Activated B cell treated with CpG ODN at 0.5 μM for 24 hours (primary cell): ENCODE measurements around the gene SLC2A13. TPM values are rescaled to one million over a fixed set of nuclear protein-coding genes. Genes with fewer than 3 reads are reported as not detected.
A peak's percentile ranks its signal among the peaks of the same experiment; 100 is the strongest.

Experiments
- ATAC-seq: fragments of 200-7000 bp; cut with Tn5 transposase; one replicate; pipeline ENCODE4 v1.10.0; 2021; ENCODE audit warnings: low read depth, mild to moderate bottlenecking, moderate library complexity
- CTCF ChIA-PET: fragments of 350-600 bp; sonication (Branson Sonifier 250); formaldehyde crosslinking; loops from one replicate; lab custom pipeline; 2021; ENCODE audit warnings: antibody characterized with exemption; lab: Charles Lee
- POLR2A ChIA-PET: fragments of 350-600 bp; sonication (Branson Sonifier 250); formaldehyde crosslinking; loops from one replicate; lab custom pipeline; 2021; ENCODE audit warnings: antibody characterized with exemption; lab: Charles Lee
- DNase-seq: peaks from one replicate; pipeline ENCODE4 v3.0.0; 2022
- H3K27ac Mint-ChIP-seq: one replicate; pipeline ENCODE4 v1.8.0; 2020; ENCODE audit warnings: mixed read lengths
- H3K27me3 Mint-ChIP-seq: one replicate; pipeline ENCODE4 v1.8.0; 2021; ENCODE audit warnings: mixed read lengths
- H3K36me3 Mint-ChIP-seq: one replicate; pipeline ENCODE4 v1.8.0; 2021; ENCODE audit warnings: low read depth, mixed read lengths
- H3K4me1 Mint-ChIP-seq: one replicate; pipeline ENCODE4 v1.8.0; 2021; ENCODE audit warnings: mixed read lengths
- H3K4me3 Mint-ChIP-seq: one replicate; pipeline ENCODE4 v1.8.0; 2020; ENCODE audit warnings: mild to moderate bottlenecking, mixed read lengths
- H3K9me3 Mint-ChIP-seq: one replicate; pipeline ENCODE4 v1.8.0; 2020; ENCODE audit warnings: mixed read lengths
- intact Hi-C: fragments of 100-400 bp; cut with micrococcal nuclease; formaldehyde crosslinking; loops from one replicate; pipeline ENCODE4 v1.15.1; 2024
- total RNA-seq: library from RNA; stranded (reverse); gene quantifications from 2 replicates; pipeline ENCODE4 v1.2.3, GENCODE V29; 2022
- TF ChIP-seq, protein P1 (sequence below): fragments of 200-600 bp; IDR thresholded peaks from one replicate; pipeline ENCODE4 v1.8.0; 2022; ENCODE audit warnings: antibody characterized with exemption, mild to moderate bottlenecking

Gene SLC2A13
- total RNA-seq, 1 donor from 2014 or later, result 17.9 TPM

DNA sequence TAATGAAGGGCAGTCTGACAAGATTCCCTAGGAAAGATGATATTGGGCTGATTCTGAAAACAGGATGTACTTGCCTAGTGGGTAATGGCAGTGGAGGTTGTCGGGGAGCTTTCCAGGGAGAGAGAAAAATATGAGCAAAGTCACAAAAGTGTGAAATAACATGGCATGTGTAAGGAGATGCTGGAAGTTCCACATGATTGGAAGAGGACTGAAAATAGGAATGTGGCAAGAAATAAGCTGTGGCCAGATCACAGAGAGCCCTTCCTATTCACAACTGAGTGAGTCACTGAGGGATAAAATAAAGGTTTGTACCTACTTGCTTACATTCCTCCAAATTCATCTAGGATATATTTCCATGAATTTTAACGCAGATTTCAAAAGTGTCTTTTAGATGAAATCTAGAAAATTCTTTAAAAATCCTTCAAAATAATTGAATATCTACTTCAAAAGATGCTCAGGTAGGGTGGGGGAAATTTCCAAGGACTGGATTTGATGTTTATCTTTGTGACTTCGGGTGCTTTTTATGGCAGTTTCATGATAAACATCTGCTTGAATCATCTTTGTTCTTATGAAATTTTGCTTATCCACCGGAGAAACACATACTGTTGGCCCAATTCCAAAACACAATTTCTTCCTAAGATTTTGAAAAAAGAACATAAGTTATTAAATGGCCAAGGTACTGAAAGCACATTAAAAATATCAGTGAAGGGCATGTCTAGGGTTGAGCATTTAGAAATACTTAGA lies 36.3 kb upstream of the SLC2A13 start:
- intact Hi-C loops, result no loop called here
- no peaks in the 10 kb centered on the region for H3K27me3 Mint-ChIP-seq
- TF ChIP-seq, protein P1, sequence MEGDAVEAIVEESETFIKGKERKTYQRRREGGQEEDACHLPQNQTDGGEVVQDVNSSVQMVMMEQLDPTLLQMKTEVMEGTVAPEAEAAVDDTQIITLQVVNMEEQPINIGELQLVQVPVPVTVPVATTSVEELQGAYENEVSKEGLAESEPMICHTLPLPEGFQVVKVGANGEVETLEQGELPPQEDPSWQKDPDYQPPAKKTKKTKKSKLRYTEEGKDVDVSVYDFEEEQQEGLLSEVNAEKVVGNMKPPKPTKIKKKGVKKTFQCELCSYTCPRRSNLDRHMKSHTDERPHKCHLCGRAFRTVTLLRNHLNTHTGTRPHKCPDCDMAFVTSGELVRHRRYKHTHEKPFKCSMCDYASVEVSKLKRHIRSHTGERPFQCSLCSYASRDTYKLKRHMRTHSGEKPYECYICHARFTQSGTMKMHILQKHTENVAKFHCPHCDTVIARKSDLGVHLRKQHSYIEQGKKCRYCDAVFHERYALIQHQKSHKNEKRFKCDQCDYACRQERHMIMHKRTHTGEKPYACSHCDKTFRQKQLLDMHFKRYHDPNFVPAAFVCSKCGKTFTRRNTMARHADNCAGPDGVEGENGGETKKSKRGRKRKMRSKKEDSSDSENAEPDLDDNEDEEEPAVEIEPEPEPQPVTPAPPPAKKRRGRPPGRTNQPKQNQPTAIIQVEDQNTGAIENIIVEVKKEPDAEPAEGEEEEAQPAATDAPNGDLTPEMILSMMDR, result no peak

DNA sequence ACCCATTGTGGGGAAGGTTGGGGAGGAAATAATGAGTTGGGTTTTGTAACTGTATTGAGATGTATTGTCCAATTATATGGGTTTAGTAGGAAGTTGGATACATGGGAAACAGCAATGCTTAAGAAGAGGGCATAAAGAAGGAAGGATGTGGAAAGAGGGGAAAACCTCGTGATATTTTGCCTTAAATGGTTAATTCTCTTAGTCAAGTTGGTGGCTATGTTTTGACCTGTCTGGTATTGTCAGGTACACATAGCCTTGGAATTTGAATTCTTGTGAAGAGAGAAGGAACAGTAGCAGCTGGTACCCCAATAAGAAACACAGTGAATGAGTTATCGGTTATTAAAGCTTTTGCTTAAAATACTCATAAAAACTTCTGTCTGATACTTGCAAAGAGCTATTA lies 32.6 kb upstream of the SLC2A13 start:
- TF ChIP-seq, protein P1, result no peak
- DNase-seq (no peak), ATAC-seq (no peak)
- H3K4me1 Mint-ChIP-seq, result peaks cover 8% of the 10 kb centered on the region
- no peak overlapping the region for H3K27ac Mint-ChIP-seq
- H3K27me3 Mint-ChIP-seq, result no peaks in the 10 kb centered on the region
- no peaks in the 10 kb centered on the region for H3K36me3 Mint-ChIP-seq
- intact Hi-C loops, result no loop called here
- ChIA-PET POLR2A (no interaction called here), CTCF (no interaction called here)
- no peak overlapping the region for H3K4me3 Mint-ChIP-seq
- no peaks in the 10 kb centered on the region for H3K9me3 Mint-ChIP-seq

More for the DNA sequence above, 36.3 kb upstream of the SLC2A13 start:
- no peak for ATAC-seq
- H3K36me3 Mint-ChIP-seq, result no peaks in the 10 kb centered on the region
- no peak for DNase-seq
- ChIA-PET CTCF (no interaction called here), POLR2A (no interaction called here)
- H3K9me3 Mint-ChIP-seq, result no peaks in the 10 kb centered on the region
- H3K27ac Mint-ChIP-seq, result no peak overlapping the region
- H3K4me1 Mint-ChIP-seq, result peaks cover 4% of the 10 kb centered on the region
- no peak overlapping the region for H3K4me3 Mint-ChIP-seq

DNA sequence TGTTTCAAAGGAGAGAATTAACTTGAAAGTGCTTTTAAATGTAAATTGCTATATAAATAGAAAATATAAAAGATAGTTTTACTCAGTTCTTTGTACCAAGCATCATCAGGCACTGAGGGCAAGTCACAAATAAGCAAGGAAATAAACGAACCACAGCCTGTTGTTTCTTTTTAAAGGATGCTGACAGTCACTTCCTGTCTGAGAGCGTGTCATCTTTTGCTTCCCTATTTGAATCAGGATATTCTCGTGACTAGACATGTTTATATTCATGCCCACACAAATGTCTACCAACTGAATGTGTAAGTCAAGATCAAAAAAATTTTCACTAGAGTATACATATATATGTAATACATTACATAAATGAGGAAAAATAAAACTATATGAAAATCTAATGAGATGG lies 31.4 kb upstream of the SLC2A13 start:
- intact Hi-C loops, result loop anchor here (1.0 kb wide), 1 partner anchor 32 kb away; no protein-coding TSS in a partner anchor
- no peak for DNase-seq
- H3K4me1 Mint-ChIP-seq, result peaks cover 8% of the 10 kb centered on the region
- H3K4me3 Mint-ChIP-seq, result no peak overlapping the region
- peak; percentile 79 for ATAC-seq
- TF ChIP-seq, protein P1, result no peak
- CTCF ChIA-PET, result interaction anchor here (1.0 kb wide), 1 partner anchor 175 kb away, joined by 4 read pairs; no protein-coding TSS in a partner anchor
- POLR2A ChIA-PET, result no interaction called here
- no peaks in the 10 kb centered on the region for H3K36me3 Mint-ChIP-seq
- no peaks in the 10 kb centered on the region for H3K9me3 Mint-ChIP-seq
- no peak overlapping the region for H3K27ac Mint-ChIP-seq
- H3K27me3 Mint-ChIP-seq, result no peaks in the 10 kb centered on the region

DNA sequence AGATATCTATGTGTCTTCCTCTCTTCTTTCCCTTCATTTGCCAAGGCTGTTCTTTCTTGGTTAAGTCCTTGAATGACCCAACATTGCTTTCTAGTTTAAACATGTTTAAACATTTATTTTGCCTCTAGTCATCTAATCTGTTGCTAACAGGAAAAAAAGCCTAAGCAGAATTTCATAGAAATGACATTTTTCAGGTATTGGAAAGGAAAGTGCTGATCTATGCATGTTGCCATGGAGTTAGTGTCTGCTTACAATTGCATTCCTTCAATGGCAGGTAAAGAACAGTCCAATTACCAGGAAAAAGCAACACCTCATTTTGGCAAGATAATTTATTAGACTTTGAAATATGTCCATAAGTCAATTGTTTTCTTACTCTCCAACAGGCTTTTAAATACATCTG lies 21.5 kb upstream of the SLC2A13 start:
- Mint-ChIP-seq H3K36me3 (no peaks in the 10 kb centered on the region), H3K27ac (no peak overlapping the region), H3K9me3 (no peaks in the 10 kb centered on the region), H3K4me1 (no peaks in the 10 kb centered on the region), H3K27me3 (no peaks in the 10 kb centered on the region), H3K4me3 (no peak overlapping the region)
- ATAC-seq (no peak), DNase-seq (no peak)
- CTCF ChIA-PET, result no interaction called here
- intact Hi-C loops, result no loop called here
- POLR2A ChIA-PET, result no interaction called here
- TF ChIP-seq, protein P1, result no peak

DNA sequence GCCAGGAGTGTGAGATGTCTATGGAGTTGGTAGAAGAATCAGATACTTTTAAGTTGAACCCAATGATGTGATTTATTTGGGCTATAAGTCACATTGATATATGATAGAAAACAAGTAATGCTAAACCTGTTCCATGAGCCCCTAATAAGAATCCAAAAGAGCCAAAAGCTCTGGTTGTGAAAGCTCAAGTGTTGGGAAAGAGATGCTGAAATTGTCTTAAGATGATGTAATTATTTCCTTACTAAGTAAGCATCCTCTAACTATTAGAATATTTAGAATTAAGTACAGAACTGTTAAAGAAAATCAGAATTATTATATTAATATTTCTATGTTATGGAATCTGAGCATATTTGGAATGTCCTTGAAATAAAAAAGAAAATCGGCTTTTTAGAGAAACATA lies 17.6 kb upstream of the SLC2A13 start:
- Mint-ChIP-seq H3K4me1 (no peaks in the 10 kb centered on the region), H3K36me3 (peaks cover 2% of the 10 kb centered on the region), H3K9me3 (peaks cover 4% of the 10 kb centered on the region), H3K4me3 (no peak overlapping the region), H3K27me3 (no peaks in the 10 kb centered on the region), H3K27ac (no peak overlapping the region)
- intact Hi-C loops, result no loop called here
- CTCF ChIA-PET, result no interaction called here
- ATAC-seq (no peak), DNase-seq (no peak)
- TF ChIP-seq, protein P1, result no peak
- POLR2A ChIA-PET, result no interaction called here
